Right atrium auricular region (tissue), 2 donors: ENCODE results near the gene CHRND. TPM values are rescaled to one million over a fixed set of nuclear protein-coding genes. Genes with fewer than 3 reads are reported as not detected.

Source experiments
- DNase-seq: peaks from one replicate; pipeline ENCODE4 v3.0.0-alpha.2; 2019; ENCODE audit warnings: low spot score
- H3K27ac ChIP-seq, 2 donors: fragments of 200-600 bp; sonication (generic); 1 replicate in 1 of 2; 2 replicates in 1 of 2; pipeline ENCODE4 v1.5.1; 2016 to 2019
- H3K27me3 ChIP-seq, 2 donors: fragments of 200-600 bp; sonication (generic); one replicate each; pipeline versions ENCODE4 v1.5.1 to v1.6.0; 2017 to 2019
- H3K36me3 ChIP-seq: fragments of 200-600 bp; sonication (generic); one replicate; pipeline ENCODE4 v1.5.1; 2016
- H3K4me1 ChIP-seq, 2 donors: fragments of 200-600 bp; sonication (generic); one replicate each; pipeline versions ENCODE4 v1.5.1 to v1.6.0; 2017 to 2019
- H3K4me3 ChIP-seq, 2 donors: fragments of 200-600 bp; sonication (generic); 1 replicate in 1 of 2; 2 replicates in 1 of 2; pipeline ENCODE4 v1.5.1; 2017 to 2019; ENCODE audit warnings: mild to moderate bottlenecking in 1 of 2, moderate library complexity in 1 of 2
- H3K9me3 ChIP-seq, 2 donors: fragments of 200-600 bp; sonication (generic); one replicate each; pipeline ENCODE4 v1.5.1; 2019
- total RNA-seq, 2 donors: library from RNA; depleted of rRNA; stranded (reverse); fragments of >200 nt; gene quantifications; one replicate each; pipeline ENCODE4 v1.1.0, GENCODE V29; 2016
- TF ChIP-seq, protein P1 (sequence below), 2 donors: fragments of 200-600 bp; sonication (generic); IDR thresholded peaks; one replicate each; pipeline ENCODE4 v1.5.1; 2019; ENCODE audit warnings: antibody characterized with exemption in 2 of 2

The CHRND gene
- total RNA-seq, result under 1 TPM in 1 of 2 donors, not detected in 1; 0.19 TPM

DNA sequence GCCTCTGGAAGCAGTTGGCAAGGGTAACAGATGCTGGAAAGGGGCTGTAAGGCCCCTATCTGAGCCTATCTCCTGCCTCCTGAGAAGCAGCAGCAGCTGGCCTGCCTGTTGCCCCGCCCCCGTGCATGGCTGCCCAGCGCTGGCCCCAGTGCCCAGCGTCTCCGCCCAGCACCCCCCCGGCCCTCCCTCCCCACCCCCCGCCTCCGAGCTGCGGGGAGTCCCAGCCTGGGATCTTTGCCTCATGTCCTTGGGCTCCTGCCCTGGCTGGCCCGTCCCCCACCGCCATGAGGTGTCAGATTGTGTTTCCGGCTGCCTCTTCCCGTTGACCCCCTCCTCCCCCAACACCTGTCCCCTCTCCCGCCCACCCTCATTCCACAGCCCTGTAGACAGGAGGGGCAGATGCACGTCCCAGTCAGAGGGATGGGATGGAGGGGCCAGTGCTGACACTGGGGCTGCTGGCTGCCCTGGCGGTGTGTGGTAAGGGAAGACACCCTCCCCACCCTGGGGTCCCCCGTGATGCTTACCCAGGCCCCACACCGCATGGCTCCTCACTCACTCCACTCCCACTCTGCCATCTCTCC lies at the start of gene CHRND:
CHRND (plus strand) TSS at position 370 of the 581 bp plus-strand sequence; CDS start at position 426, 56 bp downstream.
- Histone ChIP-seq H3K4me1 (peaks cover 0 to 47% of the 10 kb centered on the region in 2 donors), H3K27me3 (peaks cover 0 to 20% of the 10 kb centered on the region in 2 donors), H3K4me3 (peak within 1 kb of the TSS in 1 of 2 donors; percentile 6)

DNA sequence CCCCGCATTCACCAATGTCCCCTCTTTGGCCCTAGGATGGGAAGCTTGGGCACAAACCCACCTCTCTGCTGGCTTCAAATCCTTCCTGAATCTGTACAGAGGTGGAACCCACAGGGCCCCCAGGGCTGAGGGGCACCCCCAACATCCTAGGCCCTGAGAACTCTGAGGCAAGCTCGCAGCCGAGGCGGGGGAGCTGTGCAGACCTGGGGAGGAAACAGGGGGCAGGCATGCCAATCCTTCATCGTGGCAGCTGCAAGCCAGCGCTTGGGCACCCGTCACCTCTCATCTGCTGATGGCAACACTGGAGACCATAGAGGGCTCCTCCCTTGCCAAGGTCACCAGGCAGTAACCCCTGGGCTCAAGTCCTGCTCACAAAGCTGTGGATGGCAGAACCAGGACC lies 49.2 kb upstream of the CHRND start:
- Histone ChIP-seq H3K4me1 (no peaks in the 10 kb centered on the region), H3K36me3 (no peaks in the 10 kb centered on the region), H3K27ac (no peak overlapping the region), H3K9me3 (peaks cover 0 to 7% of the 10 kb centered on the region in 2 donors), H3K4me3 (no peak overlapping the region), H3K27me3 (no peaks in the 10 kb centered on the region)
- DNase-seq, result no peak
- TF ChIP-seq, protein P1, sequence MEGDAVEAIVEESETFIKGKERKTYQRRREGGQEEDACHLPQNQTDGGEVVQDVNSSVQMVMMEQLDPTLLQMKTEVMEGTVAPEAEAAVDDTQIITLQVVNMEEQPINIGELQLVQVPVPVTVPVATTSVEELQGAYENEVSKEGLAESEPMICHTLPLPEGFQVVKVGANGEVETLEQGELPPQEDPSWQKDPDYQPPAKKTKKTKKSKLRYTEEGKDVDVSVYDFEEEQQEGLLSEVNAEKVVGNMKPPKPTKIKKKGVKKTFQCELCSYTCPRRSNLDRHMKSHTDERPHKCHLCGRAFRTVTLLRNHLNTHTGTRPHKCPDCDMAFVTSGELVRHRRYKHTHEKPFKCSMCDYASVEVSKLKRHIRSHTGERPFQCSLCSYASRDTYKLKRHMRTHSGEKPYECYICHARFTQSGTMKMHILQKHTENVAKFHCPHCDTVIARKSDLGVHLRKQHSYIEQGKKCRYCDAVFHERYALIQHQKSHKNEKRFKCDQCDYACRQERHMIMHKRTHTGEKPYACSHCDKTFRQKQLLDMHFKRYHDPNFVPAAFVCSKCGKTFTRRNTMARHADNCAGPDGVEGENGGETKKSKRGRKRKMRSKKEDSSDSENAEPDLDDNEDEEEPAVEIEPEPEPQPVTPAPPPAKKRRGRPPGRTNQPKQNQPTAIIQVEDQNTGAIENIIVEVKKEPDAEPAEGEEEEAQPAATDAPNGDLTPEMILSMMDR (IDR thresholded peaks at IDR 0.05), result no peak

More for the DNA sequence above, at the start of gene CHRND:
- TF ChIP-seq, protein P1 (IDR thresholded peaks at IDR 0.05), result no peak
- Histone ChIP-seq H3K9me3 (no peaks in the 10 kb centered on the region), H3K27ac (peak within 1 kb of the TSS; percentile 26 to 29), H3K36me3 (no peaks in the 10 kb centered on the region)
- no peak for DNase-seq

- no peak overlapping the region for H3K4me3 ChIP-seq
- no peaks in the 10 kb centered on the region for H3K4me1 ChIP-seq
- H3K27me3 ChIP-seq, result no peaks in the 10 kb centered on the region
- no peak overlapping the region for H3K27ac ChIP-seq
- TF ChIP-seq, protein P1 (IDR thresholded peaks at IDR 0.05), result no peak
- no peaks in the 10 kb centered on the region for H3K9me3 ChIP-seq
- H3K36me3 ChIP-seq, result no peaks in the 10 kb centered on the region
- DNase-seq, result no peak
Measured at GRCh38 chr2:232477751-232478510, 48.0 kb upstream of the CHRND start.

DNA sequence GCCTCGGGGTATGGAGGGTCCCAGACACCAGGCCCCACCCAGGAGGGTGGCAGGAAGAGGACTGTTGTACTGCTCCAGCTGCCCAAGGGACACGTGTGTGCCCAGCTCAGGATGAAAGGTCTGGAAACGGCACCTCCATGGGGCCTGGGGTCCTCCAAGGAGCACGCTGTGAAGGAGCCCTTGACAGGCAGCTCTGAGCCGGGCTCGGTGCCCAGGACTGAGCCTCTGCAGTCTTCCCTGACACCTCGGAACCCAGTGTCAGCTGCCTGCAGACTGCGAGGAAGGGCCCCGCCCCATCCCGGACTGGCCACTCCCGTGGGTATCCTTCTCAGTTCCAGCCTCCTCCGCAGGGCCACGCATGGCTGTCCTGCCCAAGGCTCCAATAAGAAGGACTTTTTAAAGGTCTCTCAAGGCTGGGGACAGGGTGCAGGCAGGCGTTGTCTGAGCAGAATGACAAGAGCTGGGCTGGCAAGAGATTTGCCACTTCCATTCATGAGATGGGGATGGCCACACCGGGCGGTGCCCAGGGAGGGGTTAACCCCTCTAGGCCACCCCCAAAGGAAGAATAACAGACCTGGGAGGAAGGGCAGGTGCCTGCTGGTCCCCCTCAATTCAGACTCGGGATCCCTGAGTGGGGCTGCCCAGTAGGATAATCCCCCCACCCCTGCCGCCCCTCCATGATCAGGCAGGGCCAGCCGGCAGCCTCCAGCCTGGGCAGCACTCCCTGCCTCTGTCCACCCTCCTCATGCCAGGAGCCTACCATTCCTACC lies 47.2 kb upstream of the CHRND start:
- Histone ChIP-seq H3K36me3 (no peaks in the 10 kb centered on the region), H3K27me3 (no peaks in the 10 kb centered on the region), H3K4me1 (no peaks in the 10 kb centered on the region), H3K27ac (no peak overlapping the region), H3K4me3 (no peak overlapping the region), H3K9me3 (no peaks in the 10 kb centered on the region)
- no peak for DNase-seq
- TF ChIP-seq, protein P1 (IDR thresholded peaks at IDR 0.05), result no peak

GRCh38 chr2:232479341-232480200 lies 46.4 kb upstream of the CHRND start:
- H3K36me3 ChIP-seq, result no peaks in the 10 kb centered on the region
- no peaks in the 10 kb centered on the region for H3K27me3 ChIP-seq
- no peak for DNase-seq
- no peaks in the 10 kb centered on the region for H3K9me3 ChIP-seq
- H3K4me3 ChIP-seq, result no peak overlapping the region
- TF ChIP-seq, protein P1 (IDR thresholded peaks at IDR 0.05), result no peak
- no peak overlapping the region for H3K27ac ChIP-seq
- no peaks in the 10 kb centered on the region for H3K4me1 ChIP-seq
